ENCODE measurements around the gene KIF2C.

The KIF2C gene

GRCh38 chr1:44792736-44793502 lies 53.3 kb downstream of the KIF2C start:
- in situ Hi-C loops (cut with MboI; ENCODE audit: low sequenced_read_pairs), result loop anchor here (5.0 to 10.0 kb wide), 2 partner anchors 222 to 509 kb away; partner anchors contain the start of genes HECTD3 and UROD

GRCh38 chr1:44797886-44798285 lies 58.2 kb downstream of the KIF2C start:
- in situ Hi-C loops (cut with MboI; ENCODE audit: low sequenced_read_pairs), result loop anchor here (10.0 kb wide), 1 partner anchor 217 kb away; the partner anchor contains the start of genes HECTD3 and UROD

GRCh38 chr1:44798481-44799365 lies 59.1 kb downstream of the KIF2C start:
- in situ Hi-C loops (cut with MboI; ENCODE audit: low sequenced_read_pairs), result loop anchor here (10.0 kb wide), 1 partner anchor 216 kb away; the partner anchor contains the start of genes HECTD3 and UROD

- in situ Hi-C loops (cut with MboI; ENCODE audit: low sequenced_read_pairs), result loop anchor here (10.0 kb wide), 1 partner anchor 215 kb away; the partner anchor contains the start of genes HECTD3 and UROD
These were observed 60.3 kb downstream of the KIF2C start, which contains the start of gene PLK3 for GRCh38 chr1:44799770-44800584. Gene PLK3 (plus strand): TSS chr1:44800377. CDS start chr1:44800464, 87 bp downstream.

- in situ Hi-C loops (cut with MboI; ENCODE audit: low sequenced_read_pairs), result no loop called here
These were observed 62.1 kb downstream of the KIF2C start for GRCh38 chr1:44801491-44802305.

GRCh38 chr1:44802306-44803061 lies 62.8 kb downstream of the KIF2C start:
- in situ Hi-C loops (cut with MboI; ENCODE audit: low sequenced_read_pairs), result no loop called here

GRCh38 chr1:44803062-44803311 lies 63.4 kb downstream of the KIF2C start:
- in situ Hi-C loops (cut with MboI; ENCODE audit: low sequenced_read_pairs), result no loop called here

- in situ Hi-C loops (cut with MboI; ENCODE audit: low sequenced_read_pairs), result no loop called here
These were observed 63.9 kb downstream of the KIF2C start for GRCh38 chr1:44803312-44804095.

- in situ Hi-C loops (cut with MboI; ENCODE audit: low sequenced_read_pairs), result no loop called here
These were observed 65.8 kb downstream of the KIF2C start for GRCh38 chr1:44805311-44806024.

GRCh38 chr1:44806025-44806703 lies 66.5 kb downstream of the KIF2C start:
- in situ Hi-C loops (cut with MboI; ENCODE audit: low sequenced_read_pairs), result no loop called here

- in situ Hi-C loops (cut with MboI; ENCODE audit: low sequenced_read_pairs), result no loop called here
These were observed 67.2 kb downstream of the KIF2C start, which contains the start of gene DYNLT4 for GRCh38 chr1:44806704-44807363. Gene DYNLT4 (minus strand): TSS chr1:44807351. CDS start chr1:44806668, 683 bp downstream.

- in situ Hi-C loops (cut with MboI; ENCODE audit: low sequenced_read_pairs), result no loop called here
These were observed 67.9 kb downstream of the KIF2C start for GRCh38 chr1:44807364-44808062.

- in situ Hi-C loops (cut with MboI; ENCODE audit: low sequenced_read_pairs), result no loop called here
These were observed 68.7 kb downstream of the KIF2C start, which contains the start of gene BTBD19 for GRCh38 chr1:44808063-44808937. Gene BTBD19 (plus strand): TSS chr1:44808523. CDS start chr1:44808821, 298 bp downstream.

GRCh38 chr1:44808938-44809917 lies 69.6 kb downstream of the KIF2C start:
- in situ Hi-C loops (cut with MboI; ENCODE audit: low sequenced_read_pairs), result no loop called here
